H1 (cell line): ENCODE data around the gene RARB. TPM values are rescaled to one million over a fixed set of nuclear protein-coding genes. Genes with fewer than 3 reads are reported as not detected.

Source experiments
- CTCF ChIA-PET: fragments of 300-600 bp; sonication (Branson Sonifier 250); formaldehyde crosslinking; loops from one replicate; lab custom pipeline; 2021; ENCODE audit not compliant: partially characterized antibody; lab: Charles Lee
- POLR2A ChIA-PET: fragments of 300-600 bp; sonication (Branson Sonifier 250); formaldehyde crosslinking; loops from one replicate; lab custom pipeline; 2021; ENCODE audit warnings: inconsistent platforms; ENCODE audit not compliant: partially characterized antibody; lab: Charles Lee
- DNase-seq, 2 experiments: peaks; one replicate each; pipeline versions ENCODE4 v3.0.0 to v3.0.0-alpha.2; 2010 to 2022; ENCODE audit warnings: low spot score in 2 of 2, low read depth in 1 of 2, mixed read lengths in 1 of 2
- FAIRE-seq: peaks from 2 replicates; lab custom pipeline; 2011; peaks lifted over from hg19 to GRCh38; lab: Jason Lieb, UNC
- H2AFZ ChIP-seq: 2 replicates; pipeline ENCODE4 v1.8.1; 2012; ENCODE audit warnings: low read length, inconsistent platforms
- H2AK5ac ChIP-seq: 2 replicates; pipeline ENCODE4 v1.6.1; 2013; ENCODE audit warnings: low read depth, low read length
- H2BK120ac ChIP-seq: replicated peaks from 2 replicates; pipeline ENCODE3; 2013; ENCODE audit warnings: low read depth, low read length, inconsistent platforms
- H2BK12ac ChIP-seq: 2 replicates; pipeline ENCODE4 v1.6.1; 2013; ENCODE audit warnings: low read depth, low read length
- H2BK15ac ChIP-seq: 2 replicates; pipeline ENCODE4 v1.6.1; 2013; ENCODE audit warnings: low read length
- H2BK20ac ChIP-seq: 2 replicates; pipeline ENCODE4 v1.6.1; 2013; ENCODE audit warnings: low read length
- H2BK5ac ChIP-seq: 2 replicates; pipeline ENCODE4 v1.6.1; 2013; ENCODE audit warnings: low read depth, low read length
- H3K14ac ChIP-seq: 2 replicates; pipeline ENCODE4 v1.6.1; 2013; ENCODE audit warnings: inconsistent platforms; ENCODE audit not compliant: insufficient read length
- H3K18ac ChIP-seq: 2 replicates; pipeline ENCODE4 v1.6.1; 2013; ENCODE audit warnings: low read length; ENCODE audit errors: extremely low read depth
- H3K23ac ChIP-seq: 2 replicates; pipeline ENCODE4 v1.6.1; 2013; ENCODE audit warnings: inconsistent platforms; ENCODE audit not compliant: insufficient read length
- H3K23me2 ChIP-seq: 2 replicates; pipeline ENCODE4 v1.6.1; 2013; ENCODE audit warnings: low read depth, low read length
- H3K27ac ChIP-seq: 2 replicates; pipeline ENCODE4 v1.6.1; 2011; ENCODE audit warnings: low read depth, low read length, inconsistent platforms
- H3K27me3 ChIP-seq, 4 experiments: replicated peaks in 1 of 4; 1 replicate in 1 of 4; 2 replicates in 3 of 4; pipeline versions ENCODE4 v1.6.1 to v1.8.1; 2011 to 2013; ENCODE audit warnings: low read length in 3 of 4, mild to moderate bottlenecking in 3 of 4, inconsistent platforms in 2 of 4, mixed read lengths in 2 of 4, moderate library complexity in 1 of 4; ENCODE audit not compliant: control insufficient read depth in 3 of 4, insufficient read depth in 3 of 4; ENCODE audit errors: extremely low read depth in 1 of 4
- H3K36me3 ChIP-seq, 4 experiments: 2 replicates each; pipeline versions ENCODE4 v1.6.1 to v1.8.1; 2011 to 2013; ENCODE audit warnings: mild to moderate bottlenecking in 4 of 4, low read length in 3 of 4, moderate library complexity in 2 of 4, control low read depth in 1 of 4, inconsistent platforms in 1 of 4; ENCODE audit not compliant: insufficient read depth in 4 of 4, control insufficient read depth in 2 of 4
- H3K4ac ChIP-seq: replicated peaks from 2 replicates; pipeline ENCODE3; 2013; ENCODE audit warnings: low read length, low read depth, mixed read lengths, inconsistent platforms; ENCODE audit not compliant: insufficient read length
- H3K4me1 ChIP-seq, 4 experiments: replicated peaks in 1 of 4; 1 replicate in 1 of 4; 2 replicates in 3 of 4; pipeline versions ENCODE4 v1.6.1 to v1.8.1; 2011 to 2013; ENCODE audit warnings: low read length in 3 of 4, inconsistent platforms in 2 of 4, mixed read lengths in 1 of 4; ENCODE audit not compliant: insufficient read depth in 4 of 4, control insufficient read depth in 3 of 4
- H3K4me2 ChIP-seq, 2 experiments: 2 replicates each; pipeline versions ENCODE4 v1.6.1 to v1.8.1; 2011 to 2013; ENCODE audit warnings: low read depth in 2 of 2, low read length in 2 of 2, control low read depth in 1 of 2, inconsistent platforms in 1 of 2, mild to moderate bottlenecking in 1 of 2; ENCODE audit not compliant: insufficient read depth in 1 of 2
- H3K4me3 ChIP-seq, 4 experiments: fragments of 200-600, 300-600 bp in 1 of 4; sonication (generic), shearing (Covaris generic), sonication (Bioruptor Twin) in 1 of 4; 2 replicates each; pipeline versions ENCODE4 v1.5.1 to v1.8.1; 2011 to 2016; ENCODE audit warnings: low read length in 4 of 4, low read depth in 3 of 4, control low read depth in 2 of 4, inconsistent platforms in 2 of 4, mild to moderate bottlenecking in 2 of 4, mixed read lengths in 1 of 4, moderate library complexity in 1 of 4; ENCODE audit not compliant: insufficient read depth in 2 of 4; ENCODE audit errors: extremely low read depth in 1 of 4
- H3K56ac ChIP-seq: replicated peaks from 2 replicates; pipeline ENCODE3; 2013; ENCODE audit warnings: low read depth, mild to moderate bottlenecking, mixed read lengths, low read length, inconsistent platforms; ENCODE audit not compliant: insufficient read length
- H3K79me1 ChIP-seq: 2 replicates; pipeline ENCODE4 v1.6.1; 2013; ENCODE audit warnings: low read depth, low read length, control low read depth
- H3K79me2 ChIP-seq, 2 experiments: 2 replicates each; pipeline versions ENCODE4 v1.6.1 to v1.8.1; 2012 to 2013; ENCODE audit warnings: low read length in 2 of 2, mild to moderate bottlenecking in 2 of 2, inconsistent platforms in 1 of 2; ENCODE audit not compliant: insufficient read depth in 2 of 2, control insufficient read depth in 1 of 2
- H3K9ac ChIP-seq, 4 experiments: replicated peaks in 1 of 4; 1 replicate in 1 of 4; 2 replicates in 3 of 4; pipeline versions ENCODE4 v1.6.1 to v1.8.1; 2011 to 2013; ENCODE audit warnings: low read depth in 3 of 4, low read length in 3 of 4, control low read depth in 2 of 4, mild to moderate bottlenecking in 2 of 4, moderate library complexity in 2 of 4, inconsistent platforms in 1 of 4; ENCODE audit errors: extremely low read depth in 1 of 4
- H3K9me3 ChIP-seq, 2 experiments: 2 replicates each; pipeline versions ENCODE4 v1.6.1 to v1.8.1; 2012 to 2013; ENCODE audit warnings: mild to moderate bottlenecking in 2 of 2, moderate library complexity in 2 of 2, control low read depth in 1 of 2, inconsistent platforms in 1 of 2, low read depth in 1 of 2, low read length in 1 of 2, mixed read lengths in 1 of 2; ENCODE audit not compliant: insufficient read depth in 2 of 2
- H4K20me1 ChIP-seq, 2 experiments: replicated peaks in 1 of 2; 2 replicates each; pipeline versions ENCODE3 to v1.8.1; 2011 to 2013; ENCODE audit warnings: inconsistent platforms in 2 of 2, low read length in 2 of 2, mild to moderate bottlenecking in 1 of 2; ENCODE audit not compliant: insufficient read depth in 2 of 2, control insufficient read depth in 1 of 2
- H4K5ac ChIP-seq: 2 replicates; pipeline ENCODE4 v1.6.1; 2013; ENCODE audit warnings: low read length, low read depth, mixed read lengths, inconsistent platforms; ENCODE audit not compliant: insufficient read length
- H4K8ac ChIP-seq: 2 replicates; pipeline ENCODE4 v1.8.0; 2013; ENCODE audit warnings: mild to moderate bottlenecking, moderate library complexity, low read length, inconsistent platforms; ENCODE audit not compliant: insufficient read depth; ENCODE audit errors: extremely low read depth
- H4K91ac ChIP-seq: replicated peaks from 2 replicates; pipeline ENCODE3; 2013; ENCODE audit warnings: low read length, mixed read lengths, inconsistent platforms; ENCODE audit not compliant: insufficient read length
- ATF2 ChIP-seq: IDR thresholded peaks from 2 replicates; pipeline ENCODE4 v1.6.1; 2012; ENCODE audit warnings: low read length, inconsistent platforms
- BRCA1 ChIP-seq: IDR thresholded peaks from 2 replicates; pipeline ENCODE4 v1.6.1; 2012; ENCODE audit warnings: low read depth, low read length, improper control_type of control experiment
- CEBPB ChIP-seq: IDR thresholded peaks from 2 replicates; pipeline ENCODE4 v1.6.1; 2012; ENCODE audit warnings: low read depth, low read length
- CTBP2 ChIP-seq: IDR thresholded peaks from 2 replicates; pipeline ENCODE4 v1.7.0; 2011; ENCODE audit warnings: borderline replicate concordance, mild to moderate bottlenecking, moderate library complexity, mixed read lengths, low read length; ENCODE audit not compliant: insufficient read depth, insufficient read length
- E2F6 ChIP-seq: IDR thresholded peaks from 2 replicates; pipeline ENCODE4 v1.6.1; 2012; ENCODE audit warnings: inconsistent platforms
- GTF2F1 ChIP-seq: IDR thresholded peaks from 2 replicates; pipeline ENCODE4 v1.6.1; 2012; ENCODE audit warnings: low read depth, low read length, improper control_type of control experiment, borderline replicate concordance
- JUND ChIP-seq: IDR thresholded peaks from 2 replicates; pipeline ENCODE4 v1.6.1; 2011; ENCODE audit warnings: mild to moderate bottlenecking, improper control_type of control experiment, low read length
- KDM4A ChIP-seq: IDR thresholded peaks from one replicate; pipeline ENCODE4 v1.7.1; 2012; ENCODE audit warnings: low read depth, mild to moderate bottlenecking, moderate library complexity, low read length, inconsistent platforms; ENCODE audit not compliant: severe bottlenecking
- NRF1 ChIP-seq: IDR thresholded peaks from 2 replicates; pipeline ENCODE4 v1.6.1; 2011; ENCODE audit warnings: mild to moderate bottlenecking, low read depth, low read length, improper control_type of control experiment
- PHF8 ChIP-seq: fragments of 200-600 bp; sonication (generic); conservative IDR thresholded peaks from 2 replicates; pipeline ENCODE4 v1.7.1; 2012; ENCODE audit warnings: low read depth, mild to moderate bottlenecking, inconsistent platforms, low read length, moderate library complexity
- SIRT6 ChIP-seq: IDR thresholded peaks from one replicate; pipeline ENCODE4 v1.7.1; 2012; ENCODE audit warnings: low read length, inconsistent platforms
- TAF1 ChIP-seq: IDR thresholded peaks from 2 replicates; pipeline ENCODE4 v1.6.1; 2011; ENCODE audit warnings: mild to moderate bottlenecking, low read depth, low read length
- TAF7 ChIP-seq: optimal IDR thresholded peaks from 2 replicates; pipeline ENCODE3; 2011; ENCODE audit warnings: low read depth, mild to moderate bottlenecking, inconsistent platforms, low read length, moderate library complexity, borderline replicate concordance
- WGBS, 2 experiments: shearing (Covaris generic) in 1 of 2; methylation state at CpG; one replicate each; pipeline versions ENCODE4 v1.1.6 to v1.1.7; 2013 to 2015; ENCODE audit warnings: low lambda C conversion rate in 2 of 2, mixed read lengths in 2 of 2, inconsistent platforms in 1 of 2, low coverage in 1 of 2, missing lambda C conversion rate in 1 of 2; ENCODE audit not compliant: insufficient replicate concordance in 2 of 2, insufficient coverage in 1 of 2, insufficient read length in 1 of 2; ENCODE audit errors: extremely low coverage in 1 of 2, missing lambda C conversion rate in 1 of 2; 5-methylcytosine and 5-hydroxymethylcytosine counted together
- polyA plus RNA-seq, 7 experiments: library from polyadenylated mRNA; depleted of rRNA in 3 of 7; stranded (reverse) in 5 of 7; unstranded in 2 of 7; fragments of >200 nt in 5 of 7; fragments of 200-250 nt in 2 of 7; gene quantifications; 1 replicate in 5 of 7; 2 replicates in 1 of 7; 4 replicates in 1 of 7; pipeline versions ENCODE4 v1.2.1 to v1.2.3, GENCODE V29; 2011 to 2013; ENCODE audit warnings: missing spikeins in 2 of 7, mixed read lengths in 2 of 7
- total RNA-seq: library from RNA; stranded (reverse); fragmentation: NEBNext Ultra II Directional; extraction: Animal tissue kit (Norgen Biotek cat#: 25700); gene quantifications from 2 replicates; pipeline ENCODE4 v1.2.1, GENCODE V29; 2021

RARB gene
- total and polyA plus RNA-seq, 2 of the 8 experiments (the other 6 are each of a cell fraction or from before 2014, with no cell fraction given), result 0.15 to 0.22 TPM

- Histone ChIP-seq H3K4me2 (no peak overlapping the region), H4K8ac (no peak overlapping the region), H2AK5ac (no peak overlapping the region), H3K23me2 (no peaks in the 10 kb centered on the region), H2BK12ac (no peak overlapping the region), H3K79me2 (no peaks in the 10 kb centered on the region), H3K18ac (no peak overlapping the region), H2BK20ac (no peak overlapping the region), H3K4ac (no peak overlapping the region), H3K4me1 (no peaks in the 10 kb centered on the region), H3K9ac (no peak overlapping the region), H3K27me3 (no peaks in the 10 kb centered on the region), H3K56ac (no peak overlapping the region), H2BK5ac (no peak overlapping the region), H3K27ac (no peak overlapping the region), H4K91ac (no peak overlapping the region), H3K36me3 (no peaks in the 10 kb centered on the region), H4K20me1 (no peaks in the 10 kb centered on the region), H3K4me3 (no peak overlapping the region), H2BK120ac (no peak overlapping the region), H2BK15ac (no peak overlapping the region), H3K23ac (no peak overlapping the region), H4K5ac (no peak overlapping the region), H3K14ac (no peak overlapping the region), H2AFZ (0 out of 2 replicates have a peak overlapping the region, but pooled peaks have one; percentile 59), H3K79me1 (no peaks in the 10 kb centered on the region), H3K9me3 (no peaks in the 10 kb centered on the region)
- FAIRE-seq, result no peak
- 95% methylated on average over 4 of the region's 4 CpGs; no CpG with 5 or more reads in 1 of the 2 experiments for WGBS, 2 experiments
- no peak for DNase-seq
- POLR2A ChIA-PET, result no interaction called here
- CTCF ChIA-PET, result no interaction called here
- TF ChIP-seq NRF1 (no peak), CEBPB (no peak), ATF2 (no peak), GTF2F1 (no peak), BRCA1 (no peak), TAF1 (no peak), TAF7 (no peak), JUND (no peak), PHF8 (no peak), CTBP2 (no peak), KDM4A (no peak), E2F6 (no peak), SIRT6 (no peak)
Measured at GRCh38 chr3:25396686-25397085, 31.4 kb upstream of the RARB start.
